GM19351 (cell line): ENCODE results near the gene TM6SF1.
"Not testable (repeated sequence)": the region's sequence is repeated elsewhere in the genome, so short reads cannot be mapped to it uniquely, and the experiment has no call there.

Experiments used
- ATAC-seq: cut with Tn5 transposase; IDR thresholded peaks from one replicate; pipeline ENCODE4 v1.9.1; 2021; ENCODE audit warnings: mild to moderate bottlenecking, moderate library complexity; ENCODE audit not compliant: unreplicated experiment

Gene TM6SF1

GRCh38 chr15:83087576-83087975 is 19.9 kb upstream of the TM6SF1 start:
- ATAC-seq = no peak

DNA sequence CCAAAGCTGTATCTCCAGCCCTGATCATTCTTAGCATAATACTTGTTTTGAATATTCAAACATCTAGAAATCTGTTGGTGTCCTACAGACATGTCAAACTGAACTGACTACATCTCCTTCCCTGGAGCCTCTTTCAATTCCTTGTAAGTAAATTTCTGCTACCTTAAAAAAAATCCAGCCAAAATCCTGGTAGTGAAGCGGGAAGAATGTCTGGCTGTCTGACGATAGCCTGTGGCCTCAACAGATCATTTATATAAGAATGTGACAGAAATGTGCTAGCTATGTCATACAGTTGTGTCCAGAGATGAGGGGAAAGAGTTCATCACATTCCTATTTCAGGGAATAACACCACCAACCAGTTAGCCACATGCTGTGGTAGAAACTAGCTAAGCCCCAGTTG is 18.6 kb upstream of the TM6SF1 start:
- no peak for ATAC-seq

DNA sequence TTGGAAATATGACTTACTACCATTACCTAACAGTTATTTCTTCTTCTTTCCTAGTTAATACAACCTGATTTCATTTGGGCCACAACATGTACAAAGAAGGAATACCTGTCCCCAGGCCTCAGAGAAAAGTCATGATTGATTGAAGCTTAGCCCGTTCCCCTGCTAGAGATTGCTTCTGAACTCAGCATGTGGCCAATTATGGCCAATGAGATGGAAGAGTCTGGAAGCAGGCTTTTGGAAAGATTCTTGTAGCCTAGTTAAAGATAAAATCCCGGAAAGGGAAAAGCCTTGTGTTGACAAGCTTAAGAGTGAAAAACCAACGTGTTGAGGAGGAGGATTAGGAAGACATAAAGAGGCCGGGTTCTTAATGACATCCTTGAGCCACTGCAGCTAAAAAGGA is 17.0 kb upstream of the TM6SF1 start:
- no peak for ATAC-seq

DNA sequence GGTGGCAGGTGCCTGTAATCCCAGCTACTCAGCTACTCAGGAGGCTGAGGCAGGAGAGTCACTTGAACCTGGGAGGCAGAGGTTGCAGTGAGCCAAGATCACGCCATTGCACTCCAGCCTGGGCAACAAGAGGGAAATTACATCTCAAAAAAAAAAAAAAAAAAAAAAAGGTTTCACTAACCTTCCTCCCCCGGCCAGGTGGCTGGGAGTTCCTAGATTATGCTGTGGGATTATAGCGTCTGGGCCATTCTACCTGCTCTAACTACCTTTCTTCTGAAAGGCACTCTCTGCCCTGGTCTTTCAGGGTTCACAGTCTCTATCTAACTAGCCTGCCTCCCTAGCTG is 15.5 kb upstream of the TM6SF1 start:
- not testable (repeated sequence) for ATAC-seq

GRCh38 chr15:83092309-83092976 is 15.0 kb upstream of the TM6SF1 start:
- peak; percentile 90 for ATAC-seq

- ATAC-seq = no peak
Measured at GRCh38 chr15:83094583-83094982, 12.9 kb upstream of the TM6SF1 start.

DNA sequence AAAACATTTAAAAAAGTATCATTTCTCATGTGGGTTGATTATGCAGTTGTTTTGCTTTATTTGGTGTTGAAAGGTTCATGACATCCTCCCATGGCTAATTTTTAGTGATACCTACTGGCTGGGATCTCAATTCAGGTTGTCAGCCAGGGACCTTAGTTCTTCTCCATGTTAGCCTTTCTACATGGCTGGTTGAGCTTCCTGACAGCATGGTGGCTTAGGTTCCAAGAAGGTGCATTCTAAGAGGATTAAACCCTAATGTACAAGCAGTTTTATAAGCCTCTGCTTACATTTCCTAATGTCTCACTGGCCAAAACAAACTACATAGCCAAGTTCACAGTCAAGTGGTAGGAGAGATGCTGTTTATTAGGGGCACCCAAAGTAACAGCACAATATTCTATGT is 9.4 kb upstream of the TM6SF1 start:
- ATAC-seq = no peak

GRCh38 chr15:83099290-83099689 is 8.2 kb upstream of the TM6SF1 start:
- no peak for ATAC-seq

- no peak for ATAC-seq
Measured at GRCh38 chr15:83100097-83100646, 7.3 kb upstream of the TM6SF1 start.

GRCh38 chr15:83102346-83102745 is 5.1 kb upstream of the TM6SF1 start:
- ATAC-seq = no peak

DNA sequence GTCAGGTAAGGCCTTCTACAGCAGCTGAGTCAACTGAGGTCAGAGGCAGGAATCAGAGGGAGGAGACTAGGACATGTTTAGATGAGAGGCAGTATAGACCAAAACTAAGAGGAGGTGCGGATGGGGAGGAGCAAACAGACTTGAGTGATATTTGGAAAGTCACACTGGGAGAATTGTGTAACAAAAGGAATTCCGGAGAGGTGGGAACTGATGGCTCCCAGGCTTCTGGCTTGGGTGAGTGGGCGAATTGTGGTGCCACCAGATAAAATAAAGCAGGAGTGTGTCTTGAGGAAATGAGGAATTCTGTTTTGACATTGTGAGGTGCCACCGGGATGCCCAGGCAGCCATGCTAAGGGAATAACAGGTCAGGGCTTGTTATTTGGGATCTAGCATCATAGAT is 3.3 kb upstream of the TM6SF1 start:
- no peak for ATAC-seq

- ATAC-seq = no peak
Measured at GRCh38 chr15:83105440-83105839, 2.0 kb upstream of the TM6SF1 start.

- no peak for ATAC-seq
Measured at GRCh38 chr15:83107841-83108181, 366 bp downstream of the TM6SF1 start.

DNA sequence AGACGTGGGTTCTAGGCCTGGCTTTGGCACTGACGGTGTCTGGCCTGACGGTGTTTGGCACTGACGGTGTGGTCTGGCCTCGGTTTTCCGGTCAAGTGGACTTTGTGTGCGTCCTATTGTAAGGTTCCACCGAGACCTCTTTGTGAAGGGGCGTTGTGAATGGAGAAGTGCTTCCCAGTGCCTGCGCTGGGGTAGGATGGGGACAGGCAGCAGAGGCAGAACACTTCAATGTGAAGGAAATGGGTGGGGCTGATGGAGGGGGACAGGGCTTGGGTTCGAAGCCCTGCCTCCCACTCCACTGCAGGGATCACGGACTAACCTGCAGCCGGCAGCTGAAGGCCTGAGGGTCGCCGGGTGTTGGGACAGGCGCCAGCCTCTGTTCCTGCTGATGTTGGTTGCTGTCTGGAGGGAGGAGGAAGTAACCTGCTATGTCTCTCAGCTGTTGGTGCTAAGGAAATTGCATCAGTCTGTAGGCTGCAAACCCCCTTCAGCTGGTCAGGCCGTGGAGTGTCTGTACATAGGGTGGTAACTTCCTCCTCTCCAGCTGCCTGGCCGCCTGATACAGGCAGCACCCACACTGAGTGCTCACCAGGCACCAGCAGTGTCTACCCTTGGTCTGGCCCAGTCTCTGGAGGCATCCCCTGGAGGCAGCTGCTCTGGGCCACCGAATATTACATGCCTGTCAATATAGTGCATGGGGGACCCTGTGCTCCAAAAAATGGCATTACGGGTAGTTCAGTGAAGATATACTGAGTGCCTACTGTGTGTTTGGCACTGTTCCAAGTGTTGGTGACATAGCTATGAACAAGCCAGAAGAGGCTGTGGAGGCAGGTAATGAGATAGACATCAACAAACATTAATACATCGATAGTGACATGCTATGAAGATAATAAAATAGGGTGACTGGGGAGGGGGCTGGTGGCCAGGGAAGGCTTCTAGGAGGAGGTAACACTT is 1.1 kb downstream of the TM6SF1 start:
- peak; percentile 78 for ATAC-seq

GRCh38 chr15:83109532-83109931 is 2.1 kb downstream of the TM6SF1 start:
- ATAC-seq = no peak

- no peak for ATAC-seq
Measured at GRCh38 chr15:83110381-83110780, 2.9 kb downstream of the TM6SF1 start.

DNA sequence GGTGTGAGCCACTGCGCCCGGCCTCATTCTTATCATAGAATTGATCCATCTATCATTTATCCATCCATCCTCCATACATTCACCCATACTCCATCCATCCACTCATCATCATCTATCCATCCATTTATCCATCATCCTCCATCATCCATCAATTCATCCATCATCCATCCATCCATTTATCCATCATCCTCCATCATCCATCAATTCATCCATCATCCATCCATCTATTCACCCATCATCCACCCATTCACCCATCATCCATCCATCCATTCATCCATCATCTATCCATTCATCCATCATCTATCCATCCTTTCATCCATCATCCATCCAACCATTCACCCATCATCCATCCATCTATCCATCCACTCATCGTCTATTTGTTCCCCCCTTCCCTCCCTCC is 3.7 kb downstream of the TM6SF1 start:
- ATAC-seq = no peak

GRCh38 chr15:83112233-83112955 is 4.9 kb downstream of the TM6SF1 start:
- no peak for ATAC-seq

DNA sequence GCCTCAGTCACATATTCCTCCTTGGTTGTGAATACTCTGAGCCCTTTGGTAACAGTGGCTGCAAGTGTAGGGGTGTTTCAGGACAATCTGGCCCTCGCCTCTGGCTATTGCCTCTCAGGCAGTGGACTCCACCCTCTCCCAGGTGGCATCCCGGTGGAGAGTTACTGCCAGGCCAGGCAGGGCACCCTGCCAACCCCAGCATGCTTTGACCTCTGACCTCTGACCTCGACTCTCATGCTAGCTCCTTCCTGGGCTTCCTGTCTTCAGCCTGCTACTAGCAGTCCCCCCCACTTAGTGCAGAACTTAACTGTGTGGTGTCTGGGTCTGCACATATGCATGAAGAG is 5.5 kb downstream of the TM6SF1 start:
- ATAC-seq = no peak

GRCh38 chr15:83113881-83114674 is 6.6 kb downstream of the TM6SF1 start:
- ATAC-seq = no peak

DNA sequence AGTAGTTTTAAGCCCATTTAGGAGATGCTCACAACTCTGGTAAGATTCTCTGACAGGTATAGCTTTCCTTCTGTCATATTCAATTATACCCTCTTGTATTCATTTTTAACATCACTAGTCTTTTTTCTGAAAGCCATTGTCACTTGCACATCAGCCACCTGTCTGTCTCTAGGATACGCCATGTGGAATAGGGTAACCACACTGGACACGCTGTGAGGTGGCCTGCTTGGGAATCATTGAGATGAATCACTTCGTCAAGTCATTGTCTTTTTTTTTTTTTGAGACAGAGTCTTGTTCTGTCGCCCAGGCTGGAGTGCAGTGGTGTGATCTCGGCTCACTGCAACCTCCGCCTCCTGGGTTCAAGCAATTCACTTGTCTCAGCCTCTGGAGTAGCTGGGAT is 7.4 kb downstream of the TM6SF1 start:
- ATAC-seq = no peak
